Measurements from ENCODE around the gene GSTT2B.
A peak's percentile ranks its signal among the peaks of the same experiment; 100 is the strongest.
"Not testable (repeated sequence)": the region's sequence is repeated elsewhere in the genome, so short reads cannot be mapped to it uniquely, and the experiment has no call there.

The GSTT2B gene

GRCh38 chr22:23953485-23953884 lies 7.5 kb downstream of the GSTT2B start:
- DNase-seq; in situ Hi-C loops (cut with MboI; ENCODE audit: low pct_unique_long_range_greater_than_20kb, low sequenced_read_pairs): not testable (repeated sequence)

- in situ Hi-C loops (cut with MboI; ENCODE audit: low pct_unique_long_range_greater_than_20kb, low sequenced_read_pairs); DNase-seq: not testable (repeated sequence)
These were observed 8.1 kb downstream of the GSTT2B start for GRCh38 chr22:23952794-23953405.

GRCh38 chr22:23951383-23951782 lies 9.6 kb downstream of the GSTT2B start:
- in situ Hi-C loops (cut with MboI; ENCODE audit: low pct_unique_long_range_greater_than_20kb, low sequenced_read_pairs); DNase-seq: not testable (repeated sequence)

- DNase-seq; in situ Hi-C loops (cut with MboI; ENCODE audit: low pct_unique_long_range_greater_than_20kb, low sequenced_read_pairs): not testable (repeated sequence)
These were observed 11.2 kb downstream of the GSTT2B start for GRCh38 chr22:23949764-23950163.

DNA sequence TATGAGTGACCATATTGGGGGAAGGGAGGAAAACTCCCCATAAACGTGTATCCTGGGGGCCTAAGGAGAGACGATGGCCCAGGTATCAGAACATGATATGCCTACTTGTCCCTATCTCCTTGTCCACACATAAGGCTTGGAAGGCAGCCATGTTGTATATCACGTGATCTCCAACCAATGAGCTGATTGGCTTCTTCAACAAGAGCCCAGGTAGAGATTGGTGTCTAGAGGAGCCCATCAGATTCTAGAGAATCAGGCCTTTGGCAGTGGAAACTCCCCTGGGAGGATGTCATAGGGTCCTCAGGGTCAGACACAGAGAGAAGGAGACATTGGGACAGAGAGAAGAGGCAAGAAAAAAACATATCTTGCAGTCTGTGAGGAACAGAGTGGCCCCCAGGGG lies 13.6 kb downstream of the GSTT2B start:
- DNase-seq, result not testable (repeated sequence)

GRCh38 chr22:23940166-23940565 lies 20.8 kb downstream of the GSTT2B start:
- DNase-seq; in situ Hi-C loops (cut with MboI; ENCODE audit: low pct_unique_long_range_greater_than_20kb, low sequenced_read_pairs): not testable (repeated sequence)

More for the DNA sequence above, 13.6 kb downstream of the GSTT2B start:
- in situ Hi-C loops (cut with MboI; ENCODE audit: low pct_unique_long_range_greater_than_20kb, low sequenced_read_pairs), result not testable (repeated sequence)

- in situ Hi-C loops (cut with MboI; ENCODE audit: low pct_unique_long_range_greater_than_20kb, low sequenced_read_pairs), result no loop called here
- no peak for DNase-seq
These were observed 22.0 kb downstream of the GSTT2B start for GRCh38 chr22:23939017-23939357.

- no peak for DNase-seq
These were observed 22.5 kb downstream of the GSTT2B start for GRCh38 chr22:23938328-23939016.

DNA sequence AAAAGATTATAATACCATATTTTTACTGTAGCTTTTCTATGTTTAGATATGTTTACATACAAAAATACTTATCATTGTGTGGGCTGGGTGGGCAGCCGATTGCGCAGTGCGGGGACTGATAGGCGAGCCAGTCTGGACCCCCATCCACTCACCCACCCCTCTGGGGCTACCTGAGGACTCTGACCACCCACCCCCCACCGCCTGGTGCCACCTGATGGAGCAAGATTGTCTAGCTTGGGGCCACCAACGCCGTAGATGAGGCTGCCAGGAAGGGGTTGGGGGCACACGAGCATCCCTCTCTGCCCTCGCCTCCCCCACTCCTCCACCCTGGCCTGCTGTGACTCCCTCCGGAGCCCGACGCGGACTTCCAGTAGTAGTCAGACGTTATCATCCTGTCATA lies 34.4 kb downstream of the GSTT2B start:
- in situ Hi-C loops (cut with MboI; ENCODE audit: low pct_unique_long_range_greater_than_20kb, low sequenced_read_pairs), result no loop called here
- DNase-seq, result no peak

More at GRCh38 chr22:23938328-23939016, 22.5 kb downstream of the GSTT2B start:
- in situ Hi-C loops (cut with MboI; ENCODE audit: low pct_unique_long_range_greater_than_20kb, low sequenced_read_pairs), result no loop called here

GRCh38 chr22:23925020-23925606 lies 35.9 kb downstream of the GSTT2B start:
- no peak for DNase-seq
- in situ Hi-C loops (cut with MboI; ENCODE audit: low pct_unique_long_range_greater_than_20kb, low sequenced_read_pairs), result no loop called here

DNA sequence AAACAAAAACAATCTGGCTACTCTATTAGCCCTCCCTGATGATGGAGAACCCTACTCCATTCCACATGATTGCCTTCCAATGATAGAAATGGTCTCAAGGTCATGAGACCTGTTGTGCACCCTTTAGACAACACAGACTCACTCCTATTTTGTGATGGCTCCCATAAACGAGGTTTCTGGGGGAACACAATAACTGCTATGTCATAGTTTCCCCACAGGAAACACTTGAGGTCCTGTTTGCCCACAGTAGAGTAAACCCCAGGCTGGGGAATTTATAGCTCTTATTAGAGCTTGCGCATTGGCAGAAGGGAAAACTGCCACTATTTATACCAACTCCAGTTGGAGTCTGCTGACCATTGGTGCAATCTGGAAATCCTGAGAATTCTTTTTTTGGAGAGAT lies 38.1 kb downstream of the GSTT2B start:
- no peak for DNase-seq
- in situ Hi-C loops (cut with MboI; ENCODE audit: low pct_unique_long_range_greater_than_20kb, low sequenced_read_pairs), result no loop called here

- DNase-seq; in situ Hi-C loops (cut with MboI; ENCODE audit: low pct_unique_long_range_greater_than_20kb, low sequenced_read_pairs): not testable (repeated sequence)
These were observed 39.3 kb downstream of the GSTT2B start for GRCh38 chr22:23921586-23922201.

GRCh38 chr22:23920267-23920611 lies 40.8 kb downstream of the GSTT2B start:
- in situ Hi-C loops (cut with MboI; ENCODE audit: low pct_unique_long_range_greater_than_20kb, low sequenced_read_pairs); DNase-seq: not testable (repeated sequence)

- no peak for DNase-seq
- in situ Hi-C loops (cut with MboI; ENCODE audit: low pct_unique_long_range_greater_than_20kb, low sequenced_read_pairs), result no loop called here
These were observed 45.7 kb downstream of the GSTT2B start for GRCh38 chr22:23915290-23915689.

DNA sequence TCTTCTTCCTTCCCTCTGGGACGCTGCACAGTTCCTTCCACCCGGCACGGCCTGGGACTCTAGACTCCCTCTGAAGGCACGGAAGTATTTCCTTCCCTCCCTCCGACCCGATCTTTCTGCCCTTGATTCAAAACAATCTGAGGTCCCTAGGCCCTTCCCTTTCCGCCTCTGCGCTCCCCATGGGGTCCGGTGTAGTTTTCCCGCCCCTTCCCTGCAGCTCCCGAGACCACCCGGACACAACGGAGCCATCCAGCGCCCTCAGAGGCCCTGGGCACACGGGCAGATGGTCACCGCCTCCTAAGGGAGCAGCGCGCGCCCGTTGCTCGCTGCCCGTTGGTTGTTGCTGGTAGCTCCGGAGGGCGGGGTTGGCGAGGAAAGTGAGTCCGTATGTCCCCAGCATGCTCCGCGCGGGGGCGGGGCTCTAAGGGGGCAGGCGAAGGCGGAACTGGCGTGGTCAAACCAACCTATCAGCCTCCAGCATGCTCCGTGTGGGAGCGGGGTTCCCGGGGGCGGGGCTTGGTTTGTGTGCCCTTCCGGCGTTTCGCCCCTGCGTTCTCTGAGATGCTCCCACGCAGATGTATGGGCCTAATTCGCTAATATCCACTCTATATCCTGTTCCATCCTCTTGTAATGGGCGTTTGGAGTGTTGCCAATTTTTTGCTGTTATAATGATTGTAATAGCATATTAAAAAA lies 47.2 kb downstream of the GSTT2B start:
- peak; percentile 99 for DNase-seq
- in situ Hi-C loops (cut with MboI; ENCODE audit: low pct_unique_long_range_greater_than_20kb, low sequenced_read_pairs), result no loop called here

- no peak for DNase-seq
- in situ Hi-C loops (cut with MboI; ENCODE audit: low pct_unique_long_range_greater_than_20kb, low sequenced_read_pairs), result no loop called here
These were observed 47.7 kb downstream of the GSTT2B start for GRCh38 chr22:23913306-23913660.

- no peak for DNase-seq
- in situ Hi-C loops (cut with MboI; ENCODE audit: low pct_unique_long_range_greater_than_20kb, low sequenced_read_pairs), result no loop called here
These were observed 48.6 kb downstream of the GSTT2B start for GRCh38 chr22:23912293-23912903.

- DNase-seq, result no peak
- in situ Hi-C loops (cut with MboI; ENCODE audit: low pct_unique_long_range_greater_than_20kb, low sequenced_read_pairs), result no loop called here
These were observed 49.5 kb downstream of the GSTT2B start for GRCh38 chr22:23911318-23911980.

Data from KBM-7 (cell line).